Colonic mucosa (tissue), 4 donors: ENCODE measurements around the gene HTR3E. TPM values are rescaled to one million over a fixed set of nuclear protein-coding genes. Genes with fewer than 3 reads are reported as not detected.

Experiments
- DNase-seq: peaks from one replicate; pipeline ENCODE4 v3.0.0-alpha.2; 2020
- H3K27ac ChIP-seq: fragments of 200-600 bp; one replicate; pipeline ENCODE4 v1.8.0; 2021
- H3K27me3 ChIP-seq: fragments of 200-600 bp; one replicate; pipeline ENCODE4 v1.8.0; 2021
- H3K36me3 ChIP-seq: fragments of 200-600 bp; one replicate; pipeline ENCODE4 v1.8.0; 2021
- H3K4me1 ChIP-seq: fragments of 200-600 bp; one replicate; pipeline ENCODE4 v1.8.0; 2021; ENCODE audit warnings: mild to moderate bottlenecking
- H3K4me3 ChIP-seq: fragments of 200-600 bp; one replicate; pipeline ENCODE4 v1.8.0; 2021
- H3K9ac ChIP-seq, 2 donors: one replicate each; pipeline ENCODE4 v1.7.0; 2013; ENCODE audit warnings: control low read depth in 2 of 2, low read depth in 2 of 2, low read length in 2 of 2
- H3K9me3 ChIP-seq: fragments of 200-600 bp; one replicate; pipeline ENCODE4 v1.8.0; 2021
- intact Hi-C: fragments of 100-400 bp; cut with DNase I; formaldehyde crosslinking; loops from one replicate; pipeline ENCODE4 v1.14.1; 2022
- total RNA-seq, 2 donors: library from RNA; stranded (reverse); fragmentation: NEBNext Ultra II Directional in 1 of 2; extraction: Animal tissue kit (Norgen Biotek cat#: 25700) in 1 of 2; gene quantifications; one replicate each; pipeline ENCODE4 v1.2.1, GENCODE V29; 2021
- TF ChIP-seq, protein P1 (sequence below): fragments of 200-600 bp; IDR thresholded peaks from one replicate; pipeline ENCODE4 v1.8.0; 2022; ENCODE audit warnings: antibody characterized with exemption, mild to moderate bottlenecking
- donor health status: healthy.
- donor health status: DM: no; HTN: no; CAD: no.
- donor health status: DM: no; HTN: no; CAD: no.

The HTR3E gene
- total RNA-seq, 2 donors from 2014 or later = 0.13 to 0.52 TPM

- peaks cover 15% of the 10 kb centered on the region for H3K36me3 ChIP-seq
- no peak overlapping the region for H3K9ac ChIP-seq
- H3K4me1 ChIP-seq = peaks cover 9% of the 10 kb centered on the region
- H3K27ac ChIP-seq = no peak overlapping the region
- TF ChIP-seq, protein P1, sequence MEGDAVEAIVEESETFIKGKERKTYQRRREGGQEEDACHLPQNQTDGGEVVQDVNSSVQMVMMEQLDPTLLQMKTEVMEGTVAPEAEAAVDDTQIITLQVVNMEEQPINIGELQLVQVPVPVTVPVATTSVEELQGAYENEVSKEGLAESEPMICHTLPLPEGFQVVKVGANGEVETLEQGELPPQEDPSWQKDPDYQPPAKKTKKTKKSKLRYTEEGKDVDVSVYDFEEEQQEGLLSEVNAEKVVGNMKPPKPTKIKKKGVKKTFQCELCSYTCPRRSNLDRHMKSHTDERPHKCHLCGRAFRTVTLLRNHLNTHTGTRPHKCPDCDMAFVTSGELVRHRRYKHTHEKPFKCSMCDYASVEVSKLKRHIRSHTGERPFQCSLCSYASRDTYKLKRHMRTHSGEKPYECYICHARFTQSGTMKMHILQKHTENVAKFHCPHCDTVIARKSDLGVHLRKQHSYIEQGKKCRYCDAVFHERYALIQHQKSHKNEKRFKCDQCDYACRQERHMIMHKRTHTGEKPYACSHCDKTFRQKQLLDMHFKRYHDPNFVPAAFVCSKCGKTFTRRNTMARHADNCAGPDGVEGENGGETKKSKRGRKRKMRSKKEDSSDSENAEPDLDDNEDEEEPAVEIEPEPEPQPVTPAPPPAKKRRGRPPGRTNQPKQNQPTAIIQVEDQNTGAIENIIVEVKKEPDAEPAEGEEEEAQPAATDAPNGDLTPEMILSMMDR = no peak
- intact Hi-C loops = loop anchor here (5.0 kb wide), 1 partner anchor 102 kb away; no protein-coding TSS in a partner anchor
- no peak overlapping the region for H3K4me3 ChIP-seq
- DNase-seq = no peak
- no peaks in the 10 kb centered on the region for H3K27me3 ChIP-seq
- H3K9me3 ChIP-seq = no peaks in the 10 kb centered on the region
These were observed 43.6 kb downstream of the HTR3E start for GRCh38 chr3:184140436-184140835.

- no peaks in the 10 kb centered on the region for H3K4me1 ChIP-seq
- no peaks in the 10 kb centered on the region for H3K27me3 ChIP-seq
- TF ChIP-seq, protein P1 = no peak
- no peaks in the 10 kb centered on the region for H3K9me3 ChIP-seq
- H3K27ac ChIP-seq = no peak overlapping the region
- H3K4me3 ChIP-seq = no peak overlapping the region
- intact Hi-C loops = loop anchor here (5.0 kb wide), 1 partner anchor 100 kb away; no protein-coding TSS in a partner anchor
- H3K36me3 ChIP-seq = peaks cover 15% of the 10 kb centered on the region
- H3K9ac ChIP-seq = no peak overlapping the region
- no peak for DNase-seq
These were observed 45.3 kb downstream of the HTR3E start for GRCh38 chr3:184142199-184142598.

- no peaks in the 10 kb centered on the region for H3K27me3 ChIP-seq
- no peak overlapping the region for H3K4me3 ChIP-seq
- H3K4me1 ChIP-seq = no peaks in the 10 kb centered on the region
- H3K9me3 ChIP-seq = no peaks in the 10 kb centered on the region
- TF ChIP-seq, protein P1 = no peak
- intact Hi-C loops = loop anchor here (5.0 kb wide), 1 partner anchor 99 kb away; no protein-coding TSS in a partner anchor
- no peak overlapping the region for H3K27ac ChIP-seq
- no peak overlapping the region for H3K9ac ChIP-seq
- peaks cover 15% of the 10 kb centered on the region for H3K36me3 ChIP-seq
- DNase-seq = no peak
These were observed 46.5 kb downstream of the HTR3E start for GRCh38 chr3:184143327-184143726.

- Histone ChIP-seq H3K27me3 (no peaks in the 10 kb centered on the region), H3K9me3 (no peaks in the 10 kb centered on the region), H3K4me3 (no peak overlapping the region), H3K4me1 (no peaks in the 10 kb centered on the region), H3K36me3 (peaks cover 15% of the 10 kb centered on the region), H3K27ac (no peak overlapping the region), H3K9ac (no peak overlapping the region)
- no peak for DNase-seq
- intact Hi-C loops = loop anchor here (5.0 kb wide), 1 partner anchor 98 kb away; no protein-coding TSS in a partner anchor
- TF ChIP-seq, protein P1 = no peak
These were observed 47.6 kb downstream of the HTR3E start for GRCh38 chr3:184144505-184144904.

DNA sequence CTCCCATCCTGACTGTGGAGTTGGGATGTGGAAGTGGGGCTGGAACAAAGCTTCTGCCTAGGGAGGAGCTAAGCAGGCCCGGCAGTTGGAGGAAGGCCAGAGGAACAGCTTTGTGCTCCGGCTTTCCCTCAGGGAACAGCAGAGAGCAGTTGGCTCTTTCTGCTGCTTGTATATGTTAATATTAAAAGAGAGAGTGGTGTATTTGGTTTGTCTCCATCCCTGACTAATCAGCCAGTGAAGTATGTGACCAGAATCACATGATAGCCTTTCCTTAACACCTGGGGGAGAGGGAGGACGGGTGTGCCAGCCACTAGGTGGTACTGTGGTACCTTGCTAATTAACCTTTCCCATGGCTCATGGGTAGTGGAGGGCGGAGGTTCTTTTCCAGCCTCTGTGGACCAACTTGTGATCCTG, 48.3 kb downstream of the HTR3E start:
- TF ChIP-seq, protein P1 = peak; percentile 50
- Histone ChIP-seq H3K4me1 (no peaks in the 10 kb centered on the region), H3K36me3 (peaks cover 14% of the 10 kb centered on the region), H3K27me3 (no peaks in the 10 kb centered on the region), H3K9me3 (no peaks in the 10 kb centered on the region), H3K9ac (no peak overlapping the region), H3K27ac (no peak overlapping the region), H3K4me3 (no peak overlapping the region)
- intact Hi-C loops = no loop called here
- DNase-seq = peak; percentile 69
